Endodermal cell (in vitro differentiated cells): ENCODE results near the gene ZC3H11A. TPM values are rescaled to one million over a fixed set of nuclear protein-coding genes. Genes with fewer than 3 reads are reported as not detected.
"Not testable (repeated sequence)": the region's sequence is repeated elsewhere in the genome, so short reads cannot be mapped to it uniquely, and the experiment has no call there.

Source experiments
- DNase-seq: peaks from one replicate; pipeline ENCODE4 v3.0.0-alpha.2; 2017
- H3K27ac ChIP-seq: 2 replicates; pipeline ENCODE4 v1.5.1; 2013; ENCODE audit warnings: mild to moderate bottlenecking, low read depth, low read length, moderate library complexity
- H3K27me3 ChIP-seq: 2 replicates; pipeline ENCODE4 v1.6.1; 2013; ENCODE audit warnings: mild to moderate bottlenecking, low read length, moderate library complexity; ENCODE audit not compliant: insufficient read depth, control insufficient read depth, poor library complexity, severe bottlenecking
- H3K36me3 ChIP-seq: 2 replicates; pipeline ENCODE4 v1.7.0; 2013; ENCODE audit warnings: mild to moderate bottlenecking, low read length, moderate library complexity; ENCODE audit not compliant: control insufficient read depth, insufficient read depth
- H3K4me1 ChIP-seq: one replicate; pipeline ENCODE4 v1.7.0; 2013; ENCODE audit warnings: low read length; ENCODE audit not compliant: control insufficient read depth, insufficient read depth
- H3K4me3 ChIP-seq: 2 replicates; pipeline ENCODE4 v1.5.1; 2013; ENCODE audit warnings: mild to moderate bottlenecking, low read length, moderate library complexity
- H3K9ac ChIP-seq: 2 replicates; pipeline ENCODE4 v1.6.1; 2013; ENCODE audit warnings: mild to moderate bottlenecking, low read length, moderate library complexity; ENCODE audit not compliant: poor library complexity, severe bottlenecking; ENCODE audit errors: extremely low read depth
- H3K9me3 ChIP-seq: 2 replicates; pipeline ENCODE4 v1.6.1; 2013; ENCODE audit warnings: mild to moderate bottlenecking, low read length, moderate library complexity; ENCODE audit not compliant: control insufficient read depth
- H3K27ac Mint-ChIP-seq: 2 replicates; pipeline ENCODE4 v1.8.0; 2020; ENCODE audit warnings: mixed read lengths
- H3K27me3 Mint-ChIP-seq: 2 replicates; pipeline ENCODE4 v1.8.0; 2021; ENCODE audit warnings: mild to moderate bottlenecking, mixed read lengths; ENCODE audit not compliant: insufficient read depth
- H3K36me3 Mint-ChIP-seq: 2 replicates; pipeline ENCODE4 v1.8.0; 2020; ENCODE audit warnings: low read depth, mixed read lengths
- H3K4me1 Mint-ChIP-seq: 2 replicates; pipeline ENCODE4 v1.8.0; 2020; ENCODE audit warnings: mixed read lengths
- H3K4me3 Mint-ChIP-seq: 2 replicates; pipeline ENCODE4 v1.8.0; 2020; ENCODE audit warnings: mild to moderate bottlenecking, moderate library complexity, mixed read lengths
- H3K9me3 Mint-ChIP-seq: 2 replicates; pipeline ENCODE4 v1.8.0; 2020; ENCODE audit warnings: mild to moderate bottlenecking, mixed read lengths
- CTCF ChIP-seq: fragments of 200-600 bp; sonication (generic); conservative IDR thresholded peaks from 2 replicates; pipeline ENCODE4 v1.5.0; 2021; ENCODE audit warnings: antibody characterized with exemption, mild to moderate bottlenecking
- WGBS, 2 experiments: methylation state at CpG; one replicate each; pipeline versions ENCODE4 v1.1.5 to v1.1.7; 2013; ENCODE audit warnings: missing lambda C conversion rate in 2 of 2, mixed read lengths in 1 of 2; ENCODE audit not compliant: insufficient coverage in 1 of 2, insufficient read length in 1 of 2; 5-methylcytosine and 5-hydroxymethylcytosine counted together
- total RNA-seq, 2 donors: library from RNA; stranded (reverse); fragmentation: NEBNext Ultra II Directional in 1 of 2; extraction: Animal tissue kit (Norgen Biotek cat#: 25700) in 1 of 2; gene quantifications; 2 replicates in 1 of 2; 3 replicates in 1 of 2; pipeline ENCODE4 v1.2.1, GENCODE V29; 2021

Gene ZC3H11A
- total RNA-seq, 2 donors from 2014 or later: 83.9 to 119 TPM

GRCh38 chr1:203789966-203790365 lies 5.5 kb upstream of the ZC3H11A start:
- WGBS, 2 experiments: 54 to 74% methylated on average over 3 of the region's 3 CpGs
- no peak overlapping the region for H3K4me3 Mint-ChIP-seq

GRCh38 chr1:203791498-203791897 lies 3.9 kb upstream of the ZC3H11A start:
- Histone ChIP-seq H3K27ac (no peak overlapping the region), H3K27me3 (no peaks in the 10 kb centered on the region), H3K36me3 (no peaks in the 10 kb centered on the region), H3K4me1 (no peaks in the 10 kb centered on the region), H3K9ac (no peak overlapping the region), H3K4me3 (no peak overlapping the region), H3K9me3 (no peaks in the 10 kb centered on the region)
- TF ChIP-seq CTCF: no peak
- WGBS, 2 experiments: 79 to 80% methylated on average over 2 to 3 of the region's 3 CpGs
- no peak overlapping the region for H3K27ac Mint-ChIP-seq
- H3K4me3 Mint-ChIP-seq: no peak overlapping the region
- H3K27me3 Mint-ChIP-seq: no peaks in the 10 kb centered on the region
- peaks cover 14% of the 10 kb centered on the region for H3K4me1 Mint-ChIP-seq
- no peak for DNase-seq
- H3K36me3 Mint-ChIP-seq: peaks cover 3% of the 10 kb centered on the region
- H3K9me3 Mint-ChIP-seq: no peaks in the 10 kb centered on the region

More at GRCh38 chr1:203789966-203790365, 5.5 kb upstream of the ZC3H11A start:
- peaks cover 8% of the 10 kb centered on the region for H3K4me1 Mint-ChIP-seq
- no peaks in the 10 kb centered on the region for H3K27me3 ChIP-seq
- H3K27me3 Mint-ChIP-seq: no peaks in the 10 kb centered on the region
- no peak overlapping the region for H3K4me3 ChIP-seq
- no peak overlapping the region for H3K27ac Mint-ChIP-seq
- H3K9me3 ChIP-seq: no peaks in the 10 kb centered on the region
- no peaks in the 10 kb centered on the region for H3K9me3 Mint-ChIP-seq
- H3K36me3 ChIP-seq: no peaks in the 10 kb centered on the region
- no peak for DNase-seq
- H3K4me1 ChIP-seq: no peaks in the 10 kb centered on the region
- TF ChIP-seq CTCF: no peak
- H3K9ac ChIP-seq: no peak overlapping the region
- H3K36me3 Mint-ChIP-seq: no peaks in the 10 kb centered on the region
- H3K27ac ChIP-seq: no peak overlapping the region

GRCh38 chr1:203792486-203792885 lies 2.9 kb upstream of the ZC3H11A start:
- no peak overlapping the region for H3K4me3 Mint-ChIP-seq
- peaks cover 22% of the 10 kb centered on the region for H3K4me1 Mint-ChIP-seq
- H3K9me3 Mint-ChIP-seq: peaks cover 5% of the 10 kb centered on the region
- no peak overlapping the region for H3K27ac ChIP-seq
- no peak for TF ChIP-seq CTCF
- no peaks in the 10 kb centered on the region for H3K27me3 Mint-ChIP-seq
- H3K4me3 ChIP-seq: no peak overlapping the region
- H3K36me3 Mint-ChIP-seq: peaks cover 11% of the 10 kb centered on the region
- H3K27me3 ChIP-seq: no peaks in the 10 kb centered on the region
- DNase-seq: no peak
- H3K27ac Mint-ChIP-seq: no peak overlapping the region
- peaks cover under 1% of the 10 kb centered on the region for H3K9me3 ChIP-seq
- no peak overlapping the region for H3K9ac ChIP-seq
- H3K4me1 ChIP-seq: no peaks in the 10 kb centered on the region
- 91 to 100% methylated on average over 1 to 2 of the region's 2 CpGs for WGBS, 2 experiments
- peaks cover 9% of the 10 kb centered on the region for H3K36me3 ChIP-seq

GRCh38 chr1:203793561-203793960 lies 1.9 kb upstream of the ZC3H11A start:
- H3K27ac ChIP-seq, H3K9ac ChIP-seq, H3K27me3 ChIP-seq, H3K4me3 ChIP-seq, H3K4me3 Mint-ChIP-seq, DNase-seq, H3K27ac Mint-ChIP-seq, H3K27me3 Mint-ChIP-seq, H3K4me1 ChIP-seq: not testable (repeated sequence)
- Histone ChIP-seq H3K36me3 (peaks cover 20% of the 10 kb centered on the region), H3K9me3 (peaks cover 12% of the 10 kb centered on the region)
- Mint-ChIP-seq H3K36me3 (peaks cover 22% of the 10 kb centered on the region), H3K4me1 (peaks cover 22% of the 10 kb centered on the region), H3K9me3 (peaks cover 15% of the 10 kb centered on the region)
- WGBS, 2 experiments: 85 to 99% methylated on average over 3 to 7 of the region's 7 CpGs
